HepG2 (cell line): Measurements from ENCODE around the gene C17orf75.

Experiments used
- CREM ChIP-seq, 2 experiments: sonication (generic) in 1 of 2; formaldehyde crosslinking in 1 of 2; IDR thresholded peaks; 2 replicates each; pipeline versions ENCODE4 v1.4.0 to v1.6.1; 2016 to 2020; ENCODE audit warnings: antibody characterized with exemption in 1 of 2, mild to moderate bottlenecking in 1 of 2, missing genetic modification reagents in 1 of 2
- EP300 ChIP-seq, 3 experiments: sonication (generic) in 1 of 3; formaldehyde crosslinking in 1 of 3; IDR thresholded peaks; 2 replicates each; pipeline versions ENCODE4 v1.5.1 to v1.6.1; 2011 to 2020; ENCODE audit warnings: low read depth in 2 of 3, low read length in 2 of 3, borderline replicate concordance in 1 of 3, improper control_type of control experiment in 1 of 3, mild to moderate bottlenecking in 1 of 3, missing genetic modification reagents in 1 of 3, moderate library complexity in 1 of 3
- EZH2 ChIP-seq: conservative IDR thresholded peaks from 2 replicates; pipeline ENCODE4 v1.6.1; 2012; ENCODE audit warnings: mild to moderate bottlenecking, low read depth, low read length, moderate library complexity
- FOXJ3 ChIP-seq: sonication (generic); formaldehyde crosslinking; IDR thresholded peaks from 2 replicates; pipeline ENCODE4 v1.4.0; 2020; ENCODE audit warnings: missing genetic modification reagents, mild to moderate bottlenecking, borderline replicate concordance
- JARID2 ChIP-seq: sonication (generic); formaldehyde crosslinking; IDR thresholded peaks from 2 replicates; pipeline ENCODE4 v1.8.1; 2023; ENCODE audit warnings: missing genetic modification reagents, inconsistent platforms; ENCODE audit not compliant: insufficient replicate concordance
- POLR2AphosphoS5 ChIP-seq: IDR thresholded peaks from 2 replicates; pipeline ENCODE4 v1.6.1; 2012; ENCODE audit warnings: low read depth, low read length
- REST ChIP-seq, 2 experiments: IDR thresholded peaks; 2 replicates each; pipeline ENCODE4 v1.6.1; 2011 to 2012; ENCODE audit warnings: low read length in 2 of 2, borderline replicate concordance in 1 of 2, low read depth in 1 of 2, mild to moderate bottlenecking in 1 of 2, moderate library complexity in 1 of 2
- TCF7 ChIP-seq: sonication (generic); IDR thresholded peaks from 2 replicates; pipeline ENCODE4 v1.6.1; 2016; ENCODE audit warnings: antibody characterized with exemption, low read depth
- ZNF484 ChIP-seq: sonication (generic); formaldehyde crosslinking; IDR thresholded peaks from 2 replicates; pipeline ENCODE4 v1.5.1; 2020; ENCODE audit warnings: mild to moderate bottlenecking, low read depth, missing genetic modification reagents, borderline replicate concordance
- ZNF496 ChIP-seq: sonication (generic); formaldehyde crosslinking; IDR thresholded peaks from 2 replicates; pipeline ENCODE4 v1.8.1; 2023; ENCODE audit warnings: mild to moderate bottlenecking, moderate library complexity, missing genetic modification reagents; ENCODE audit not compliant: insufficient replicate concordance
- ZNF510 ChIP-seq: sonication (generic); formaldehyde crosslinking; IDR thresholded peaks from 2 replicates; pipeline ENCODE4 v1.4.0; 2020; ENCODE audit warnings: low read depth, mild to moderate bottlenecking, missing genetic modification reagents
- ZNF773 ChIP-seq: sonication (generic); formaldehyde crosslinking; IDR thresholded peaks from 2 replicates; pipeline ENCODE4 v1.4.0; 2020; ENCODE audit warnings: missing genetic modification reagents, borderline replicate concordance
- TF ChIP-seq, protein P1 (sequence below): sonication (generic); formaldehyde crosslinking; conservative IDR thresholded peaks from 2 replicates; pipeline ENCODE4 v1.8.1; 2023; ENCODE audit warnings: missing genetic modification reagents
- TF ChIP-seq, protein P2 (sequence below): sonication (generic); formaldehyde crosslinking; IDR thresholded peaks from 2 replicates; pipeline ENCODE4 v1.4.0; 2020; ENCODE audit warnings: low read depth, mild to moderate bottlenecking, missing genetic modification reagents

- TF ChIP-seq ZNF496 (CRISPR knock-in tag) (no peak), ZNF773 (CRISPR knock-in tag) (no peak), EP300 (IDR thresholded peaks at IDR 0.05; ENCODE audit: low read depth in 2 of 2, low read length in 2 of 2) (no peak), EP300 (CRISPR knock-in tag; IDR thresholded peaks at IDR 0.05; ENCODE audit: borderline replicate concordance) (no peak), POLR2AphosphoS5 (no peak), REST (IDR thresholded peaks at IDR 0.05; ENCODE audit: borderline replicate concordance in 1 of 2, low read depth in 1 of 2, low read length in 2 of 2) (no peak), ZNF484 (CRISPR knock-in tag) (no peak), CREM (IDR thresholded peaks at IDR 0.05) (no peak), CREM (CRISPR knock-in tag; IDR thresholded peaks at IDR 0.05) (no peak), JARID2 (CRISPR knock-in tag) (no peak), TCF7 (no peak), ZNF510 (CRISPR knock-in tag) (no peak), EZH2 (no peak), FOXJ3 (CRISPR knock-in tag) (no peak)
- TF ChIP-seq, protein P1, sequence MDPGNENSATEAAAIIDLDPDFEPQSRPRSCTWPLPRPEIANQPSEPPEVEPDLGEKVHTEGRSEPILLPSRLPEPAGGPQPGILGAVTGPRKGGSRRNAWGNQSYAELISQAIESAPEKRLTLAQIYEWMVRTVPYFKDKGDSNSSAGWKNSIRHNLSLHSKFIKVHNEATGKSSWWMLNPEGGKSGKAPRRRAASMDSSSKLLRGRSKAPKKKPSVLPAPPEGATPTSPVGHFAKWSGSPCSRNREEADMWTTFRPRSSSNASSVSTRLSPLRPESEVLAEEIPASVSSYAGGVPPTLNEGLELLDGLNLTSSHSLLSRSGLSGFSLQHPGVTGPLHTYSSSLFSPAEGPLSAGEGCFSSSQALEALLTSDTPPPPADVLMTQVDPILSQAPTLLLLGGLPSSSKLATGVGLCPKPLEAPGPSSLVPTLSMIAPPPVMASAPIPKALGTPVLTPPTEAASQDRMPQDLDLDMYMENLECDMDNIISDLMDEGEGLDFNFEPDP (CRISPR knock-in tag): no peak
- TF ChIP-seq, protein P2, sequence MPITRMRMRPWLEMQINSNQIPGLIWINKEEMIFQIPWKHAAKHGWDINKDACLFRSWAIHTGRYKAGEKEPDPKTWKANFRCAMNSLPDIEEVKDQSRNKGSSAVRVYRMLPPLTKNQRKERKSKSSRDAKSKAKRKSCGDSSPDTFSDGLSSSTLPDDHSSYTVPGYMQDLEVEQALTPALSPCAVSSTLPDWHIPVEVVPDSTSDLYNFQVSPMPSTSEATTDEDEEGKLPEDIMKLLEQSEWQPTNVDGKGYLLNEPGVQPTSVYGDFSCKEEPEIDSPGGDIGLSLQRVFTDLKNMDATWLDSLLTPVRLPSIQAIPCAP: no peak
Measured at GRCh38 chr17:32323811-32324491, 18.0 kb downstream of the C17orf75 start.
